Muscle of arm (tissue), 12 donors: Measurements from ENCODE around the gene KLHL17. TPM values are rescaled to one million over a fixed set of nuclear protein-coding genes. Genes with fewer than 3 reads are reported as not detected.
"Not testable (repeated sequence)": the region's sequence is repeated elsewhere in the genome, so short reads cannot be mapped to it uniquely, and the experiment has no call there.

ENCODE experiments used
- DNase-seq: peaks from one replicate; pipeline ENCODE4 v3.0.0-alpha.2; 2013
- polyA plus RNA-seq, 12 donors: library from polyadenylated mRNA; unstranded; fragments of 120-200 nt; gene quantifications; one replicate each; pipeline ENCODE4 v1.2.1, GENCODE V29; 2013; ENCODE audit not compliant: insufficient read length in 12 of 12

Gene KLHL17
- polyA plus RNA-seq, 12 donors: 2.6 to 11.4 (median 4.8) TPM; not detected in 2

DNA sequence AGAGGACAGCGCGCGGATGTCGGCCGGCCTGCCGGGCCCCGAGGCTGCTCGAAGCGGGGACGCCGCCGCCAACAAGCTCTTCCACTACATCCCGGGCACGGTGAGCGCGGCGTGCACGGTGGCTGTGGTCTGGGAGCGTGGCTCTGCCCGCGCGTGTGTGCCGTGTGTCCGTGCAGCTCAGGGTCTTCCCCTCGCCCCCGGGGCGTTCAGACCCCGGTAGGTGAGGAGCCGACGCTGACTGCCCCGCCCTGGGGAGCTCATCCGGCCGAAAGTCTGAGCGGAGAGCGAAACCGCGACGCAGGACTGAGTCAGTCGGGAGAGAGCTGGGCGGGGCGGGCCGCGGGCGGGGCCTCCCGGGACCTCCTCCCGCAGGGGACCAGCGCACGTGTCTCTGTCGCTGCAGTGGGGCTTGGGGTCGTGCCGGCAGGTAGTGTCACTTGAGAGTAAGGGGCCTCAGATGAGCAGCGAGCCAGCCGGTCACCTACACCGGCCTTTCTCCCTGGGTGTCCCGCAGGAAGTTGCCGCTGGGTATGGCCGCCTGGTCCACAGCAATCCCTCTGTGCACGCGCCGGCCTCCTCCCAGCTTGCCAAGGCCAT lies 6.4 kb downstream of the KLHL17 start:
- DNase-seq: no peak

DNA sequence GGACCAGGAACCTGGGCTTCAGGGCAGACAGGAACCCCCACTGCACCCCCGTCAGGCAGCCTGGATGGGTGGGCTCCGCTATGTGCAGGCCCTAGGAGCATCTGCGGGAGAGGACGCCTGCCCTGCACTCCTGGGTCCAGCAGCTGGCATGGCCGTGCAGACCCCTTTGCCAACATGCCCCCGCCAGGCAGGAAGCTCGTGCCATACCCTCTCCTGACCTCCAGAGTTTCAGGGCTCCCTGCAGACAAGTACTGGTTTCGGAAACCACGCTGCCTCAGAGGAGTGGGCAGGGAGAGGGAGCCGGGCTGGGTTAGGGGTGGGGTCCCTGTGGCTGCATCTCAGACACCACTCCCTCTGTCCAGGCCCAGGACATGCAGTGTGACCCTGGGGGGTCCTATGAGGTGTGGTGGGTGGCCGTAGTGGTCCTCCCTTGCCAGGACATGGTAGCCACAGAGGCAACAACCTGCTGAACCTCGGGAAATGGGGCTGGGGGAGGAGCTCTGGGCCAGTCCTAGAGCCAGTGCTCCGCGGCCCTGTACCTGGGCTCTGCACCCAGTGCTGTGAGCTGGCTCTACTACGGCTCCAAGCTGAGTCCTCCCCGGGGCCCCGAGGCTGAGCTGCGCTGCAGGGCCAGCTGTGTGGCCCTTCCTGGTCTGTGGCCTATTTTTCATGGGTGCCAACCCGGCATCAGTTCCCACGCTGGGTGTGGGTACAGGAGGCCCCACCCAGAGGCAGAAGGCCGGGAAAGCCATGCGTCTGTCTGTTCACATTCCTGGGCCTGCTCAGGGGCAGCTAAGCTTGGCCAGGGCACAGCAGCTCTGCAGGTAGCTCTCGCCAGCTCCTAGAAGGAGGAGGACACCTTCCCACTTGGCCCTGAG lies 7.3 kb downstream of the KLHL17 start:
- DNase-seq: no peak

- no peak for DNase-seq
These were observed 9.0 kb downstream of the KLHL17 start for GRCh38 chr1:969260-969855.

DNA sequence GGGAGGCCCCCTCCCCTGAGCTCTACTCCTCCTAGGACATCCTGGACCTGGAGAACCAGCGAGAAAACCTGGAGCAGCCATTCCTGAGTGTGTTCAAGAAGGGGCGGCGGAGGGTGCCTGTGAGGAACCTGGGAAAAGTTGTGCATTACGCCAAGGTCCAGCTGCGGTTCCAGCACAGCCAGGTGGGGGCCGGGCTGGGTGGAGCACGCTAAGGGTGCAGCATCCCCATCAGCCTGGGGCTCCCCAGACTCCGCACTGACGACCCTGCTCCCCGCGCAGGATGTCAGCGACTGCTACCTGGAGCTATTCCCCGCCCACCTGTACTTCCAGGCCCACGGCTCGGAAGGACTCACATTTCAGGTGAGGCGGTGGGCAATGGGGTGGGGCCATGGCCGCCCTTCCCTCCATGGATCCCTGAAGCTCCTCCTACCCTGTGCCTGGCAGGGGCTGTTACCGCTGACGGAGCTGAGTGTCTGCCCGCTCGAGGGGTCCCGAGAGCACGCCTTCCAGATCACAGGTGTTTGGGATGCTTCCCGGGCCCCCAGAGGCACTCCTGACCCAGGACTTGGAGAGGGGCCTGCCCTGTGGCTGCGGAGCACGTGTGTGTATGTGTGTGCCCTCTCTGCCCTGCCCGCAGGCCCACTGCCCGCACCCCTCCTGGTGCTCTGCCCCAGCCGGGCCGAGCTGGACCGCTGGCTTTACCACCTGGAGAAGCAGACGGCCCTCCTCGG lies 10.0 kb downstream of the KLHL17 start:
- DNase-seq: no peak

DNA sequence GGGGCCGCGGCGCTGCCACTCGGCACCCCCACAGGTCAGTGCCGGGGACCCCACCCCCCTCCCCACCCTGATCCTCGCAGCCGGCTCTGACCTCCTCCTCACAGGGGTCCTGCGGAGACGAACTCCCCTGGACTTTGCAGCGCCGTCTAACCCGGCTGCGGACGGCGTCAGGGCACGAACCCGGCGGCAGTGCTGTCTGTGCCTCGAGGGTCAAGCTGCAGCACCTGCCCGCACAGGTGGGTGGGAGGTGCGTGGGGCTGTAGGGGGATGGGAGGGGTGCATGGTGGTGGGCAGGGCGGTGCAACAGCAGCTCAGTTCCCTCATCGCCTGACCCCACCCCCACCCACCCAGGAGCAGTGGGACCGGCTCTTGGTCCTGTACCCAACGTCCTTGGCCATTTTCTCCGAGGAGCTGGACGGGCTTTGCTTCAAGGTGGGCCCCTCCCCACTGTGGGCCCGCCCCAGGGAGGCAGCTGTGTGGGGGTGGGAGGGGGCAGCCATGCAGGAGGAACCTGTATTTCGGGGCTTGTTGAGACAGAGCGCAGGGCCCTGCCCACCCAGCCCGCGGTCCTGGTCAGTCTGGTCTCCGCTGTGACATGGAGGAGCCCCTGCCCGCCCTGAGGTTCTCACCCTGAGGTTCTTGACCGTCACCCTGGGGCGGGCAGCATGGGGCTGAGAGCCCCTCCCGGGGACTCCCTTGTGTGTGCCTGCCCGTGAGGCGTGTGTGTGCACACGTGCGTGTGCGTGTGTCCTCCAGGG lies 10.8 kb downstream of the KLHL17 start:
- DNase-seq: no peak

DNA sequence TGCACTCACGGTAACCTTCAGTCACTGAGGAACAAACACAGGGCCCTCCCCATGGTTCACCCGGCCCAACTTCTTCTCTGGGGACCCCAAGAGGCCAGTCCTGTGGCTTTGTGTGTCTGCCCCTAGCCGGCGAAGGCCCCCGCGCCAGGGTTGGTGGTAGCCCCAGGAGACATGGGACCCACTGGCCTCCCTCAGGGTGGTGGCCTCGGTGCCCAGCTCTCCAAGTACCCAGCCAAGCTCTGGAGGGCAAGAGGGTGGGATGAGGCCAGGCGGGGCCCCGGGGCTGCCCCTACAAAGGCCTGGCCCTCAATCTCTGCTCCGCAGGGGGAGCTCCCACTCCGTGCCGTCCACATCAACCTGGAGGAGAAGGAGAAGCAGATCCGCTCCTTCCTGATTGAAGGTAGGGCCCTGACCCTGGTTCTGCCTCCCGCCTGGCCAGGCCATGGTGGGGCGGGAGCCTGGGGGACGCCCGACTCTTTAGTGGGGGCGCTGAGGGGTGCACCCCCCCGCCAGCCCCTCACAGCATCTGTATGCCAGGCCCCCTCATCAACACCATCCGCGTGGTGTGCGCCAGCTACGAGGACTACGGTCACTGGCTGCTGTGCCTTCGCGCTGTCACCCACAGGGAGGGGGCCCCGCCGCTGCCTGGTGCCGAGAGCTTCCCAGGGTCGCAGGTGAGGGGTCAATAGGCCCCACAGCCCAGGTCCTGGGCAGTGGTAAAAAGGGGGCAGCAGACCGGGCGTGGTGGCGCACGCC lies 11.5 kb downstream of the KLHL17 start:
- no peak for DNase-seq

DNA sequence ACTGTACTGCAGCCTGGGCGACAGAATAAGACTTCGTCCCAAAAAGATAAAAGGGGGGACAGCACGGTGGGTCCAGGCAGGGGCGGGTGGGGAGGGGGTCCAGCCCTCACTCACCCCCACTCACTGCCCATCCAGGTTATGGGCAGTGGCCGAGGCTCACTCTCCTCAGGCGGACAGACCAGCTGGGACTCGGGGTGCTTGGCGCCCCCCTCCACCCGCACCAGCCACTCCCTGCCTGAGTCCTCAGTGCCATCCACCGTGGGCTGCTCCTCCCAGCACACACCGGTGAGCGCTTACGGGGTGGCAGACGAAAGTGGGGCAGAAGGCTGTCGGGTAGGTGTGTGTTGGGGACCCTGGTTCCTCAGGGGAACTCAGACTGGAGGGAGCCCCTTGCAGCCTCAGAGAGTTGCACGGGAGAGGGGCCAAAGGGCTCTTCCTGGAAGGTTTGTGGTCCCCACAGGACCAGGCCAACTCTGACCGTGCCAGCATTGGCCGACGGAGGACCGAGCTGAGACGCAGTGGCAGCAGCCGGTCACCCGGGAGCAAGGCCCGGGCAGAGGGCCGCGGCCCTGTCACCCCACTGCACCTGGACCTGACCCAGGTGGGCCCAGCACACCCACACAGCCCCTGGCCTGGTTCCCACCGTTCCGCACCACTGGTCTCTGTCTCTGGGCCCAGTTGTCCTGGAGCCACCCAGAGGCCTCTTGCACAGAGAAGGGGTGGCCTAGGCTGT lies 12.5 kb downstream of the KLHL17 start:
- no peak for DNase-seq

GRCh38 chr1:973459-974292 lies 13.3 kb downstream of the KLHL17 start:
- DNase-seq: no peak

- no peak for DNase-seq
These were observed 13.9 kb downstream of the KLHL17 start for GRCh38 chr1:974293-974640.

DNA sequence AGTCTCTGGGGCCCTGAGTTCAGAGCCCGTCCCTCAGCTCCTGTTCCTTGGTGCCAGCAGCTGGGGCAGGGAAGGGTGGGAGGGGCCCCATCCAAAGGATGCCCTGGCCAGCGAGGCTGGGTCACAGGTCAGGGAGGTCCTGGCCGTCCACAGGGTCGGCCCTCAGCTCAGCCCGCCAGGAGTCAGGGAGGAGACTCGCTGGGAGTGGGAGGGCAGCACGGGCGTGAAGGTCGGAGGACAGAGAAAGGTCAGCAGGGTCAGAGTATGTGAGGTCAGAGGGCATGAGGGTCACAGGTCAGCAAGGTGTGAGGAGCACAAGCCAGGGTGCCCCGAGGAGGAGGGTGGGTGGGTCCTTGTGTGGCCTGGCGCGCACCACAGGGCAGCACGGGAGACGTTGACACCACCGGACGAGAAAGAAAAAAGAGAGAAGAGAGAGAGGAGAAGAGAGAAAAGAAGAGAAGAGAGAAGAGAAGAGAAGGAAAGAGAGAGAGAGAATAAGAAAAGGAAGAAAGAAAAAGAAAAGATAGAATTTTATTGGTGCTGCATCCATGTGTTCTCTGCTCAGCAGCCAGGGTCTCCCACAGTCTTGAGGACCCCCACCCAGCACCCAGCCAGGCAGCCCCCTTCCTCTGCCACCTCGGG lies 14.4 kb downstream of the KLHL17 start:
- DNase-seq: no peak

DNA sequence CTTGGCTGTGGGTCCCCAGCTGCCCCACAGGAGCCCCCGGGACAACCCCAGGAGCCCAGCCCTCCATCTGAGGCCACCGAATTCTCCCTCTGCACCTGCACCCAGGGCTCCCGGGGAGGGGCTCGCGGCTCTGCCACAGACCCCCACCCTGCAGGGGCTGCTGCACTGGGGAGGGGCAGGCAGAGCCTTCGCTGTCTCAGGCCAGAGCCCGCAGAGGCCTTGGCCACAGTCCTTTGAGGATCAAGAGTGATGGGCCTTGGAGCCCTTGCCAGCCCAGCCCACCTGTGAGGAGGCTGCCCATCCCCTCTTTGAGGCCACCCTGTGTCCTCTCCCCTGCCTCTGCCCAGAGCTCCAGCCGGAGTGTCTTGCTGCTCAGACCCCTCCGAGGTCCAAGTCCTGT lies 15.0 kb downstream of the KLHL17 start:
- DNase-seq: no peak

DNA sequence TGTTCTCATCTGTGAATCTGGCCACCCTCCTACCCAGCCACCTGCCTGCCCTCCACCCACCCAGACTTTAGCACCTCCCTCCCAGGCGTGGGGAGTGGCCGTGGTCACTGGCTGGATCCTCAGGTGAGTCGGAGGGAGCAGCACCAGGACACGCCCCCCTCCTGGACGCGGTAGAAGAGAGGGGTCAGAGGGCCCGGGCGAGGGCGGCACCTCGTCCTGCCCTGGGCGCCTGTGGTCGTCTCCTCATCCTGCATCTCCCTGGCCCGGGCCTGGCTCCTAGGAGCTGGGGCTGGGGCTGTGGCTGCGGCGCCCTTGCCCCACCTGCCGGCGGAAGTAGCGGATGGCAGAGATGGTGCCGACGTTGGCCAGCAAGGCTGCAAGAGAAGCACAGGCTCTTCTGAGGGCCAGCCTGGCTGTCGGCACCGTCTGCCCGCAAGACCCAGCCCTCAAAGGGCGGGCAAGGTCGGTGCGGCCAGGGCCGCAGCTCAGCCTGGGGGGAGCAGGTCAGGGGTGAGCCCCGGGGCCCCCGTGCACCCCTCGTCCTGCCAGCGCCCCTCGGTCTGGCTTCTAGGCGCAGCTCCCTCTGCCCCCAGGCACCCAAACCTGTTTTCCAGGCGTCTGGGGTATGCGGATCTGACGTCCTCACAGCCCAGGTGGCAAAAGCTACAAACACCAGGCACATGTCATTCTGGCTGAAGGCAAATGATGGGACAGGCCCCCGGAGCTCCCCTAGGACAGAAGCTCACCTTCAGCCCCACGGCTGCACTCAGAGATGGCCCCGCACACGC lies 15.7 kb downstream of the KLHL17 start:
- no peak for DNase-seq

DNA sequence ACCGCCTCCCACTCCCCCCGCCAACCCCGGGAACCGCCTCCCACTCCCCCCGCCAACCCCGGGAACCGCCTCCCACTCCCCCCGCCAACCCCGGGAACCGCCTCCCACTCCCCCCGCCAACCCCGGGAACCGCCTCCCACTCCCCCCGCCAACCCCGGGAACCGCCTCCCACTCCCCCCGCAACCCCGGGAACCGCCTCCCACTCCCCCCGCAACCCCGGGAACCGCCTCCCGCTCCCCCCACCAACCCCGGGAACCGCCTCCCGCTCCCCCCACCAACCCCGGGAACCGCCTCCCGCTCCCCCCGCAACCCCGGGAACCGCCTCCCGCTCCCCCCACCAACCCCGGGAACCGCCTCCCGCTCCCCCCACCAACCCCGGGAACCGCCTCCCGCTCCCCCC lies 16.4 kb downstream of the KLHL17 start:
- not testable (repeated sequence) for DNase-seq

GRCh38 chr1:978069-978834 lies 17.9 kb downstream of the KLHL17 start:
- DNase-seq: no peak

DNA sequence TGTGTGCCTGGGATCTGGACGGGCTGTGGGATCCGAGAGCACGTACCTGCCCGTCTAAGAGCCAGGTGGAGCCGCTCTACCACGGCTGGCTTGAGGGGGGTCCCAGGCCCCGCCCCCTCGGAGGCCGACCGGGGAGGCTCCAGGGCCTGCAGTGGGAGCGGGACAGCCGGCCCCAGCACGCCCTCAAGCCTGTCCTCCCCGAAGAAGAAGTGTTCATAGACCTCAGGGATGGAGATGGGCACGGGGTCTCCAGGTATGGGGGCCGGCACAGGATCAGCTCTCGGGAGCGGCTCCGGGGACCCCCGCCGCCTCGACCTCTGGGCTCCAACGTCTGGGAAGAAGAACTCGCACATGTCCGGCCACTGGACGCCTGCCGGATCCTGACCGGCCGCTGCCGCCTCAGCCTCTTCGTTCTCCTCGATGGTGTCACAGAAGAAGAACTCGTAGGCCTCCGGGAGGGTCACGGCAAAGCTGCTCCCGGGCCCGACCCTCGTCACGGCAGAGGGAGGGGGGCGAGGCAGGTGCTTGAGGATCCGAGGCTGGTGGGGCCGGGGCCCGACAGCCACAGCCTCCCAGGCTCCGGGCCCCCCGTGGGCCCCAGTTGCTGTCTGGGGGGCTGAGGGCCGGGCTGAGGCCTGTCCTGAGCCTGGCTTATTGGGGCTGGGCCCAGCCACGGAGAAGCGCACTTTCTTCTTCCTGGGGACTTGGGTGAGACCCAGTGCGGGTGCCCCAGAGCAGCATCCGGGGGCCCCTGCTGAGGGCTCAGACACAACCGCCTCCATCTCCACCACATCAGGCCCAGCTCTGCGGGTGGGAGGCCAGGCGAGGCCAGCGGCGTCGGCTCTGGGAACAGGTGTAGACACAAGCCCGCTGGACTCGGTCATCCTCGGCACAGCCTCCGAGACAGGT lies 18.7 kb downstream of the KLHL17 start:
- no peak for DNase-seq

- no peak for DNase-seq
These were observed 19.3 kb downstream of the KLHL17 start for GRCh38 chr1:979744-980072.
